ENCODE measurements around the gene FGF9.

Gene FGF9

GRCh38 chr13:21672287-21672680 is 1.4 kb downstream of the FGF9 start:
- Histone ChIP-seq H3K27ac (no peak overlapping the region), H3K4me3 (ENCODE audit: low read depth, low read length) (no peak overlapping the region), H3K9me3 (ENCODE audit: severe bottlenecking) (peaks cover 22% of the 10 kb centered on the region), H3K27me3 (ENCODE audit: insufficient read depth, low read depth, severe bottlenecking) (peaks cover 98% of the 10 kb centered on the region), H3K36me3 (no peaks in the 10 kb centered on the region)
- DNase-seq: no peak
- TF ChIP-seq, protein P1, sequence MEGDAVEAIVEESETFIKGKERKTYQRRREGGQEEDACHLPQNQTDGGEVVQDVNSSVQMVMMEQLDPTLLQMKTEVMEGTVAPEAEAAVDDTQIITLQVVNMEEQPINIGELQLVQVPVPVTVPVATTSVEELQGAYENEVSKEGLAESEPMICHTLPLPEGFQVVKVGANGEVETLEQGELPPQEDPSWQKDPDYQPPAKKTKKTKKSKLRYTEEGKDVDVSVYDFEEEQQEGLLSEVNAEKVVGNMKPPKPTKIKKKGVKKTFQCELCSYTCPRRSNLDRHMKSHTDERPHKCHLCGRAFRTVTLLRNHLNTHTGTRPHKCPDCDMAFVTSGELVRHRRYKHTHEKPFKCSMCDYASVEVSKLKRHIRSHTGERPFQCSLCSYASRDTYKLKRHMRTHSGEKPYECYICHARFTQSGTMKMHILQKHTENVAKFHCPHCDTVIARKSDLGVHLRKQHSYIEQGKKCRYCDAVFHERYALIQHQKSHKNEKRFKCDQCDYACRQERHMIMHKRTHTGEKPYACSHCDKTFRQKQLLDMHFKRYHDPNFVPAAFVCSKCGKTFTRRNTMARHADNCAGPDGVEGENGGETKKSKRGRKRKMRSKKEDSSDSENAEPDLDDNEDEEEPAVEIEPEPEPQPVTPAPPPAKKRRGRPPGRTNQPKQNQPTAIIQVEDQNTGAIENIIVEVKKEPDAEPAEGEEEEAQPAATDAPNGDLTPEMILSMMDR (IDR thresholded peaks at IDR 0.05; ENCODE audit: low read depth, low read length): no peak

DNA sequence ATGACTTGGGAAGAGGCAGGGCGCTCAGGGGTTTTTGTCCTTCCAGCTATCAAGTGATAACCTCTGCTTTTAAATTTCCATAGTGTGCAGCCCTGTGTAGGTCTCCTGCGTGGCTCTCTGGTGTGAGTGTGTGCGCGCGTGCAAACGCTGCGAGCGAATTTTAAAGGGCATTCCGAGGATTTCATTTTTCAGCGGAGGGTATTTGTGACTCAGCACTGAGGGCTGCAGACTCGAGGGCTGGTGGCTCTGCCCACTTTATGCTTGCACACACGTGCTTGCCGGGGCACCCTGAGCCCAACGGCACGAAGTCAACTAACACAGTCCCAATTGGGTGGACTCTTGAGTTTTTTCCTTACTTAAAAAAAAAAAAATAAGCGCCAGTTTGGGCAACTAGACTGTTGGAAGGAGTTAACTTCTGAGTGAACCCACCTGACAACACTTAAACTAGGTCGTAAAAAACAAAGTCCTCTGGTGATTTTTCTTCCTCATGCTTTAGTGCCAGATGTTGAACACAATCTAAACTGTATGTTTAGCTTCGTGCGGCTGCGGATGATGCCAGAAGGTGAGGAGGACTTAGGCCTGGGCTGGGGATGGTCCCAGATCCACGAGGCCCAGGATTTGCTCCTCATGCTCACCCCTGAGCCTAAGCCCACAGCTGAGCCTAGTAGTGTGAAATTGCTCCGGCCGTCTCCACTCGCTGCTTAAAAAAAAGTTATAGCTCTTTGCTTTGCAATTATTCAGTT is 2.1 kb downstream of the FGF9 start:
- H3K36me3 ChIP-seq: no peaks in the 10 kb centered on the region
- peaks cover 98% of the 10 kb centered on the region for H3K27me3 ChIP-seq (ENCODE audit: insufficient read depth, low read depth, severe bottlenecking)
- peak overlapping the region; percentile 18; the same call in 1 of the 2 replicates for H3K4me3 ChIP-seq (ENCODE audit: low read depth, low read length)
- DNase-seq: no peak
- peaks cover 20% of the 10 kb centered on the region for H3K9me3 ChIP-seq (ENCODE audit: severe bottlenecking)
- TF ChIP-seq, protein P1 (IDR thresholded peaks at IDR 0.05; ENCODE audit: low read depth, low read length): no peak
- H3K27ac ChIP-seq: no peak overlapping the region

GRCh38 chr13:21673539-21673788 is 2.6 kb downstream of the FGF9 start:
- DNase-seq: no peak
- TF ChIP-seq, protein P1 (IDR thresholded peaks at IDR 0.05; ENCODE audit: low read depth, low read length): 0 out of 2 replicates have a peak, but pooled peaks have one; percentile 11
- Histone ChIP-seq H3K27ac (no peak overlapping the region), H3K9me3 (ENCODE audit: severe bottlenecking) (peaks cover 17% of the 10 kb centered on the region), H3K27me3 (ENCODE audit: insufficient read depth, low read depth, severe bottlenecking) (peaks cover 98% of the 10 kb centered on the region), H3K4me3 (ENCODE audit: low read depth, low read length) (peak overlapping the region; percentile 18; the same call in 1 of the 2 replicates), H3K36me3 (no peaks in the 10 kb centered on the region)

GRCh38 chr13:21673789-21674489 is 3.1 kb downstream of the FGF9 start:
- H3K27me3 ChIP-seq (ENCODE audit: insufficient read depth, low read depth, severe bottlenecking): peaks cover 98% of the 10 kb centered on the region
- DNase-seq: no peak

DNA sequence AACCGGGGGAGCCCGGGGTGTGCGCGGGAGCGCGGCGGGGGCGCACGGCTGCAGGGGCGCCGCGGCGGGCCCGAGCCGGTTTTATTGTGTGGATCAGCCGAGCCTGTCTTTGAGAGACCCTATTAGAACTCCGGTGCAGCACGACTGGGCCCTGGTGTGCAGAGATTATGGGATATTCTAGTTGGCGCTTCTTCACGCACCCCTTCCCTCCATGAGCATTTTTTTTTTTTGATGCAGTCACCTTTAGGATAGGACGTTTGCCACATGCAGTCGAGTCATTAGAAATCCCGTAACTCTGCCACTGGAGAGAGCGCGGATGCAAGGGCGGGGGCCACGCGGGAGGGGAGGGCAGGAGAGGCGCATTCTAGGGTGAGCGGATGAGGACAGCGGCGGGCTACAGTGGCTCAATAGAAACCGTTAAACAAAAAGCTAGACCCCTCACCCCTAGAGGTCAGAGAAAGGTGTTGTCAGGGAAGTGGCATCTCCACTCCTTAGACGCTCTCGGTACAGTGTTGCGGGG is 3.7 kb downstream of the FGF9 start:
- TF ChIP-seq, protein P1 (IDR thresholded peaks at IDR 0.05; ENCODE audit: low read depth, low read length): no peak
- peaks cover 11% of the 10 kb centered on the region for H3K9me3 ChIP-seq (ENCODE audit: severe bottlenecking)
- peak overlapping the region; percentile 13 for H3K4me3 ChIP-seq (ENCODE audit: low read depth, low read length)
- no peaks in the 10 kb centered on the region for H3K36me3 ChIP-seq
- peaks cover 98% of the 10 kb centered on the region for H3K27me3 ChIP-seq (ENCODE audit: insufficient read depth, low read depth, severe bottlenecking)
- DNase-seq: no peak
- no peak overlapping the region for H3K27ac ChIP-seq

More at GRCh38 chr13:21673789-21674489, 3.1 kb downstream of the FGF9 start:
- Histone ChIP-seq H3K9me3 (ENCODE audit: severe bottlenecking) (peaks cover 12% of the 10 kb centered on the region), H3K4me3 (ENCODE audit: low read depth, low read length) (peak overlapping the region; percentile 39), H3K27ac (no peak overlapping the region), H3K36me3 (no peaks in the 10 kb centered on the region)
- TF ChIP-seq, protein P1 (IDR thresholded peaks at IDR 0.05; ENCODE audit: low read depth, low read length): no peak

Data from WERI-Rb-1 (cell line).